Testis (tissue), 2 donors: ENCODE results near the gene SPCS3.

Experiments
- CTCF ChIP-seq, 3 experiments: fragments of 450-650 bp in 2 of 3; fragments of 200-600 bp in 1 of 3; sonication (generic) in 1 of 3; IDR thresholded peaks; one replicate each; pipeline ENCODE4 v1.5.1; 2016 to 2019; ENCODE audit warnings: antibody characterized with exemption in 3 of 3, mild to moderate bottlenecking in 2 of 3, moderate library complexity in 1 of 3
- POLR2A ChIP-seq: fragments of 450-650 bp; IDR thresholded peaks from one replicate; pipeline ENCODE4 v1.6.1; 2017; ENCODE audit warnings: antibody characterized with exemption, mild to moderate bottlenecking, moderate library complexity

GRCh38 chr4:176380352-176381157, 60.8 kb downstream of the SPCS3 start:
- TF ChIP-seq CTCF (IDR thresholded peaks at IDR 0.05), result no peak
- no peak for TF ChIP-seq POLR2A
